ENCODE measurements around the gene SLC7A14.

The SLC7A14 gene

GRCh38 chr3:170532573-170532972 is 53.3 kb downstream of the SLC7A14 start:
- no peak overlapping the region for H3K27ac ChIP-seq
- no peak for TF ChIP-seq CTCF (conservative IDR thresholded peaks at IDR 0.05)

GRCh38 chr3:170531657-170532335 is 54.1 kb downstream of the SLC7A14 start:
- no peak overlapping the region for H3K27ac ChIP-seq
- TF ChIP-seq CTCF (conservative IDR thresholded peaks at IDR 0.05): no peak

DNA sequence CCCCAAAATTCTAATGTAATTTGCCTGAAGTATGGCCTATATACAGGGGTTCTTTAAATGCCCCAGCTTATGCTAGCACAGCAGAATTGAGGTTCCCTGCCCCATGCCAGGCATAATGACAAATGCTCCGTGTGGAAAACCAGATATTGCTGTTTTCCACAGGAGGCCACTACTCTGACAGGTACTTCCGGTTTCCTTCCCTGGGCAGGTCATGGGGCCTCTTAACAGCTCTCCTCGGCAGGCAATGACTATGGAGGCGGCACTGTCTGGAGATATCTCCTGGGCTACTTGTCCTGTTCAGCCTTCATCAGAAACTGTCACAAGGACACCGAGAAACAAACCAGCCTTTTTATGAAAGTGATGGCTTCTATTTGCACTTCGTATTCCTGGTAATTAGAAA is 54.8 kb downstream of the SLC7A14 start:
- TF ChIP-seq CTCF (conservative IDR thresholded peaks at IDR 0.05): no peak
- H3K27ac ChIP-seq: no peak overlapping the region

DNA sequence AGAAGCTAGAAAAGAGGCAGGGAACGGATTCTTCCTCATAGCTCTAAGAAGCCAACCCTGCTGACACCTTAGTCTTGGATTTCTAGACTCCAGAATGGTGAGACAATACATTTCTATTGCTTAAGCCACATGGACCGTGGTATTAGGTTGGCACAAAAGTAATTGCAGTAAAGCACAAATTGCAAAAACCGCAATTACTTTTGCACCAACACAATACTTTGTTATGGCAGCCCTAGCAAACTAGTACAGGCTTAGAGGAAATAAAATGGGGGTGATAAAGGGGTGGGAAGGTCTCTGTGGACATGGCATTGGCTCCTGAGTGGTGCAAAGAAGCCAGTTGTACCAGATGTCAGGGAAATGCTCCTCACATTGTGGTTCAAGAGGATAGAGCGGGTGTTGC is 56.0 kb downstream of the SLC7A14 start:
- no peak for TF ChIP-seq CTCF (conservative IDR thresholded peaks at IDR 0.05)
- H3K27ac ChIP-seq: no peak overlapping the region

DNA sequence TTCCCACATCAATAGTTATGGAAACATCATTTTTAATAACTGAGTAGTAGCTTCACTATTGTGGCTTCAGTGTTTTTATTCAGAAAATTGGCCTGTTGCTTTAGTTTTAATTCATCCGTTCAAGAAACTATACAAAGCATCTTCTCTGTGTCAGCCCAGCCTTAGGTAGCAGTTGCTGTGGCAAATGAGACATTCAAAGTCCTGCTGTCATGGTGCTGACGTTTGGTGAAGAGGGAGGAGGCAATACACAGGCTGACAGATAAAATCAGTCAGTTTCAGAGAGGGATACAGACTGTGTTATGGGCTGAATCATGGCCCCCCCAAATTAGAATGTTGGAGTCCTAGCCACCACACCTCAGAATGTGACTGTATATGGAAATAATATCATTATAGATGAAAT is 56.5 kb downstream of the SLC7A14 start:
- no peak overlapping the region for H3K27ac ChIP-seq

GRCh38 chr3:170528726-170529125 is 57.1 kb downstream of the SLC7A14 start:
- no peak for TF ChIP-seq CTCF (conservative IDR thresholded peaks at IDR 0.05)
- no peak overlapping the region for H3K27ac ChIP-seq

More for the DNA sequence above, 56.5 kb downstream of the SLC7A14 start:
- no peak for TF ChIP-seq CTCF (conservative IDR thresholded peaks at IDR 0.05)

- no peak overlapping the region for H3K27ac ChIP-seq
- no peak for TF ChIP-seq CTCF (conservative IDR thresholded peaks at IDR 0.05)
These were observed 61.8 kb downstream of the SLC7A14 start for GRCh38 chr3:170524073-170524472.

Data from VCaP (cell line).